ENCODE data around the gene IL10. TPM values are rescaled to one million over a fixed set of nuclear protein-coding genes. Genes with fewer than 3 reads are reported as not detected.

IL10 gene
- total and polyA plus RNA-seq, 4 donors = 2.7 to 12.6 (median 3.6) TPM

DNA sequence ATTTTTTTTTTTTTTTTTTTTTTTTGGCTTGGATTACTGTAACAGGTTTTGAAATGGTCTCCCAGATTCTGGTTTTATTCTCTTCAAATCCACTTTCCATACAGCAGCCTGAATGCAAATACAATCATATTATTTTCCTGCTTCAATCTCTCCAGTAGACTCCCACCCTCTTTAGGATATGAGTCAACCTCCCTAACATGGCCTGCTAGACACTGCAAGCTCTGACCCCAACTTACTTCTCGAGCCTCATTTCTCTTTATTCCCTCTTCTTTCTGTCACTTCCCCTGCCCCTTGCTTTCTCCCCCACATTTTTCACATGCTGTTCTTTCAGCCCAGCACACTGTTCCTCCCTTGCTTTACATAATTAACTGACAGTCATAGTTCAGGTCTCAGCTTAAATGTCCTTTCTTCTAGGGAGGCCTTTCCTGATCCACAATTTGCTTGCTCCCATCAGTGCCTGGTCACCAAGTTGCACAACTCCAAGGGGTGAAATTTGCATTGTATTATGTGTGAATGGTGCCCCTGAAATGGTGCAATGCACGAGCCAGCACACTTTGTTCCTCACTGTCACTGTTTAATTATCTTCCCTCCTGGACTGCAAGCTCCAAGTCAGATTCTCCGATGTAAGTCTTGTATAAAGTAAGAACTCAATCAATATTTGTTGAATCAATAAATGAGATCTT is 23.8 kb downstream of the IL10 start:
- no peak overlapping the region for H3K27ac ChIP-seq (ENCODE audit: low read depth in 1 of 2, low read length in 2 of 2)
- no peaks in the 10 kb centered on the region for H3K4me1 ChIP-seq (ENCODE audit: control insufficient read depth in 1 of 2, insufficient read depth in 2 of 2, low read length in 2 of 2)
- intact Hi-C loops (cut with DNase I) = no loop called here
- no peaks in the 10 kb centered on the region for H3K27me3 ChIP-seq (ENCODE audit: control insufficient read depth in 1 of 2, insufficient read depth in 2 of 2, low read length in 1 of 2)
- H3K9me3 ChIP-seq (ENCODE audit: control insufficient read depth, low read length) = no peaks in the 10 kb centered on the region
- DNase-seq = no peak
- 90 to 91% methylated on average over 3 of the region's 3 CpGs for WGBS, 2 donors
- no peaks in the 10 kb centered on the region for H3K36me3 ChIP-seq (ENCODE audit: control insufficient read depth in 1 of 2, insufficient read depth in 2 of 2, low read length in 1 of 2)
- no peak for ATAC-seq (ENCODE audit: low FRiP score)
- H3K4me3 ChIP-seq (ENCODE audit: low read length in 2 of 2) = no peak overlapping the region

DNA sequence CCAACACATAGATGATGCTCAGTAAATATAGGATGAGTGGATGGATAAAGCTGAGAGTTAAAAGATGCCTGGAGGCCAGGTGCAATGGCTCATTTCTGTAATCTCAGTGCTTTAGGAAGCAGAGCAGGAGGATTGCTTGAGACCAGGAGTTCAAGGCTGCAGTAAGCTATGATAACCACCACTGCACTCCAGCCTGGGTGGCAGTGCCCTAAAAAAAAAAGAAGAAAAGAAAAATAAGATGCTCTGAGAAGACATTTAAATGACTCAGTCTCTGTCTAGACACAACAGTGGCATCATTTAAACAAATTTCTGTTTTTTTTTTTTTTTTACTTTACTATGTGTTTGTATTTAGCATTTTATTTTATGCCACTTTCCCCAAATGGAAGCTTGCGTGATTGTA is 27.0 kb downstream of the IL10 start:
- 88 to 94% methylated on average over 1 of the region's 1 CpG for WGBS, 2 donors
- Histone ChIP-seq H3K4me3 (ENCODE audit: low read length in 2 of 2) (no peak overlapping the region), H3K9me3 (ENCODE audit: control insufficient read depth, low read length) (no peaks in the 10 kb centered on the region), H3K4me1 (ENCODE audit: control insufficient read depth in 1 of 2, insufficient read depth in 2 of 2, low read length in 2 of 2) (no peaks in the 10 kb centered on the region), H3K27ac (ENCODE audit: low read depth in 1 of 2, low read length in 2 of 2) (no peak overlapping the region), H3K36me3 (ENCODE audit: control insufficient read depth in 1 of 2, insufficient read depth in 2 of 2, low read length in 1 of 2) (no peaks in the 10 kb centered on the region), H3K27me3 (ENCODE audit: control insufficient read depth in 1 of 2, insufficient read depth in 2 of 2, low read length in 1 of 2) (no peaks in the 10 kb centered on the region)
- intact Hi-C loops (cut with DNase I) = no loop called here
- ATAC-seq (ENCODE audit: low FRiP score) = no peak
- no peak for DNase-seq

DNA sequence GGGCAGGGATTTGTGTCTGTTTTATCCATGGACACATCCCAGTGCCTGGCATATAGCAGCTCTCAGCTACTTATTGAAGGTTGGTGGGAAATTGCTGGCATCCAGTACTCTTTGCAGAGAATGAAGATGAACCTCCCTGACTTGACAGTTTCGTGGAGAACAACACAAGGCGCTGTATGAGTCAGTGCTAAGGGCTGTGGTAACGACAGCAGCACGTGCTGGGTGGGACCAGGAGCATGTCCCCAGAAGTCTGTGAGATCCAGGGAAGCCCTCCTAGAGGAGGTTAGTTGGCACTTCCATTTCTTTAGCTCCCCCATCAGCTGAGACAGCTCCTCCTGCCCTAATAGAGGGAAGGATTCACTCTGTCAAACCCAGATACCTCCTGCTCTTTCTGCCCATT is 27.6 kb downstream of the IL10 start:
- Histone ChIP-seq H3K27me3 (ENCODE audit: control insufficient read depth in 1 of 2, insufficient read depth in 2 of 2, low read length in 1 of 2) (no peaks in the 10 kb centered on the region), H3K36me3 (ENCODE audit: control insufficient read depth in 1 of 2, insufficient read depth in 2 of 2, low read length in 1 of 2) (no peaks in the 10 kb centered on the region), H3K4me3 (ENCODE audit: low read length in 2 of 2) (no peak overlapping the region), H3K9me3 (ENCODE audit: control insufficient read depth, low read length) (no peaks in the 10 kb centered on the region), H3K4me1 (ENCODE audit: control insufficient read depth in 1 of 2, insufficient read depth in 2 of 2, low read length in 2 of 2) (no peaks in the 10 kb centered on the region), H3K27ac (ENCODE audit: low read depth in 1 of 2, low read length in 2 of 2) (no peak overlapping the region)
- DNase-seq (no peak), ATAC-seq (ENCODE audit: low FRiP score) (no peak)
- intact Hi-C loops (cut with DNase I) = no loop called here
- 67 to 70% methylated on average over 4 of the region's 4 CpGs for WGBS, 2 donors

DNA sequence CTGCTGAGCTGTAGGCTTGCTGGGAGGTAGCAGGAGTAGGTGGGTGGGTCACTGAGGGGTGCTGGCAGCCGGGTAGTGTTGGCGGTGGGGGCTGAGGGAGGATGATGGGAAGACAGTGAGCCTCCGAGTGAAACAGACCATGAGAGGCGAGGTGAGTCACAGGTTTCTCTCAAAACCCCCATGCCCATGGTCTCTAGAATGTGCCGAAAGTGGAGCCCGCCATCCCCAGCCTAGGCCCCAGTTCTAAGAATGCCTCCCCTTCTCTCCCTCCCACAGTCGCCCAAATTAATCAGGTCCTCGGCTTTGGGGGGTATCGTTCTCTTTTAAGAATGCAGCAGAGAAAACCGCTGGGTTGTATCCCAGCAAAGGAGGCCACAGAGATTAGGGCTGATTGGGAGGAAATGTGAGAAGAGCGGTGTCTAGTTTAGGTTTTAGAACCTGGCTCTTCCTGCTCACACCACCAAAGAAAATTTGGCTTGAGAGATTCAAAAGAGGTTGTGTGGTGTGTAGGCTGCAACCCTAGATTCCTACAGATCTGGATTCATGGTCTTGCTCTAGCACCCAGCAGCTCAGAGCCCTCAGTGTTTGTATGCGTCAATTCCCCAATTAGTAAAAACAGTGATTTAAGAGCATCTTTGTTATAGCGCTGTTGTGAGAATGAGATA is 29.4 kb downstream of the IL10 start:
- no peaks in the 10 kb centered on the region for H3K9me3 ChIP-seq (ENCODE audit: control insufficient read depth, low read length)
- 74 to 75% methylated on average over 13 of the region's 13 CpGs for WGBS, 2 donors
- no peak overlapping the region for H3K4me3 ChIP-seq (ENCODE audit: low read length in 2 of 2)
- H3K27ac ChIP-seq (ENCODE audit: low read depth in 1 of 2, low read length in 2 of 2) = no peak overlapping the region
- DNase-seq (no peak), ATAC-seq (ENCODE audit: low FRiP score) (no peak)
- H3K27me3 ChIP-seq (ENCODE audit: control insufficient read depth in 1 of 2, insufficient read depth in 2 of 2, low read length in 1 of 2) = no peaks in the 10 kb centered on the region
- H3K36me3 ChIP-seq (ENCODE audit: control insufficient read depth in 1 of 2, insufficient read depth in 2 of 2, low read length in 1 of 2) = no peaks in the 10 kb centered on the region
- intact Hi-C loops (cut with DNase I) = no loop called here
- H3K4me1 ChIP-seq (ENCODE audit: control insufficient read depth in 1 of 2, insufficient read depth in 2 of 2, low read length in 2 of 2) = no peaks in the 10 kb centered on the region

DNA sequence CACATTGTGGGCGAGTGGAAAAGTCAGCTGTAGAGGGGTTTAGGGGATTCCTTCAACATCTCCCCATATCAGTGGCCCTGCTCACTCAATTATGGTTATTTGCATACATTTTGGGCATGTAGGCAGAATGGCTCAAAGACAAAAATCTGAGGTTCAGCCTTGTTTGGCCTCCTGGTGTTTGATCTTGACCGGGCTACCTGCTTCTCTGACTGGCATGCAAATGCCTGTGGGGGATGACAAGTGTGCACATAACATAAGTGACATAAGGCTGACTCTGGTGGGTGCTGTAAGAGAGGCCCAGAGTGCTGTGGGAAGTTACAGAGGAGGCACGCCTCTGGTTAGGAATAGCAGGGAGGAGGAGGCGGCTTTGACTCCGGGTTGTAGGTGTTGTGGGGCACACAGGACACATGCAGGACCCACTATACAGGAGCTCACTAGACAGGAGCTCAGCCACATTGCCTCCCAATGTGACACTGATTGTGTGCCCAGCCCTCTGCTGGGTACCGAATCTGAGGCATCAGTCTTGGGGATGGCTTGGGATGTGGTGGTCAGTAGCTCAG is 31.1 kb downstream of the IL10 start:
- H3K4me3 ChIP-seq (ENCODE audit: low read length in 2 of 2) = no peak overlapping the region
- H3K27me3 ChIP-seq (ENCODE audit: control insufficient read depth in 1 of 2, insufficient read depth in 2 of 2, low read length in 1 of 2) = no peaks in the 10 kb centered on the region
- ATAC-seq (ENCODE audit: low FRiP score) = no peak
- WGBS, 2 donors = 84 to 90% methylated on average over 6 of the region's 6 CpGs
- no peak overlapping the region for H3K27ac ChIP-seq (ENCODE audit: low read depth in 1 of 2, low read length in 2 of 2)
- no peaks in the 10 kb centered on the region for H3K4me1 ChIP-seq (ENCODE audit: control insufficient read depth in 1 of 2, insufficient read depth in 2 of 2, low read length in 2 of 2)
- no peaks in the 10 kb centered on the region for H3K36me3 ChIP-seq (ENCODE audit: control insufficient read depth in 1 of 2, insufficient read depth in 2 of 2, low read length in 1 of 2)
- DNase-seq = no peak
- no peaks in the 10 kb centered on the region for H3K9me3 ChIP-seq (ENCODE audit: control insufficient read depth, low read length)
- intact Hi-C loops (cut with DNase I) = no loop called here

DNA sequence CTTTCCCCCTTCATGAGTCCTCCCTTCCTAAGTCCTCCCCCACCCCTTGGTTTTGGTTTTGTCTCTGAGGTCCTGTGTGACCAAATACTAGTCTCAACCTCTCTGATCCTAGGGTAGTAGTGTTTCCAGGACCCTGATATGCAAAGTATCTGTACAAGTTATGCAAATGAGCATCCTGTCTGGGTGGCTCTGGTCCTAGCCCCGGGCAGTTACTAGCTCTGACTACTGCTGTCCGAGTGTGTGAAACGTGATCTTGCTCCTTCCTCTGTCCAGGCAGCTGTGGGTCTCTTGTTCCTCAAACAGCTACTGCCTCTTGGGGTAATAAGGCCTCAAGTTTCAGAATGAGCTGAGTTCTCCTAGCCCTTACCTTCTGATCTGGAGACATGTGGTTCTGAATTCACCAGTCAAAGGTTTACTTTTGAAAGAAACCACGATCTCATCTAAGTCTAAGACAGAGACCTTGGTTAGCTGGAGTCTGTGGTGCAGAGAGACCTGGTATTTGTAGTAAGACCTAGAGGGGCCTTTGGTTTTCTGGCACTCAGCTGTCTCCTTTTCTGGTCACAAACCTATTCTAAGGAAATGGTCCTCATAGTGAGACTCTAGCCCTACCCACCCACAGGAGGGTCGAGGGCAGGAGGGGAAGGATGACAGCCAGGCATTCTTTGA is 32.8 kb downstream of the IL10 start:
- ATAC-seq (ENCODE audit: low FRiP score) = no peak
- no peaks in the 10 kb centered on the region for H3K27me3 ChIP-seq (ENCODE audit: control insufficient read depth in 1 of 2, insufficient read depth in 2 of 2, low read length in 1 of 2)
- H3K4me1 ChIP-seq (ENCODE audit: control insufficient read depth in 1 of 2, insufficient read depth in 2 of 2, low read length in 2 of 2) = no peaks in the 10 kb centered on the region
- H3K27ac ChIP-seq (ENCODE audit: low read depth in 1 of 2, low read length in 2 of 2) = no peak overlapping the region
- DNase-seq = peak in 1 of 2 donors; percentile 65
- 38 to 43% methylated on average over 5 of the region's 5 CpGs for WGBS, 2 donors
- H3K4me3 ChIP-seq (ENCODE audit: low read length in 2 of 2) = no peak overlapping the region
- intact Hi-C loops (cut with DNase I) = loop anchor here in 1 of 2 donors (5.0 to 10.0 kb wide), 2 partner anchors 107 to 165 kb away; no protein-coding TSS in a partner anchor
- H3K9me3 ChIP-seq (ENCODE audit: control insufficient read depth, low read length) = no peaks in the 10 kb centered on the region
- no peaks in the 10 kb centered on the region for H3K36me3 ChIP-seq (ENCODE audit: control insufficient read depth in 1 of 2, insufficient read depth in 2 of 2, low read length in 1 of 2)

DNA sequence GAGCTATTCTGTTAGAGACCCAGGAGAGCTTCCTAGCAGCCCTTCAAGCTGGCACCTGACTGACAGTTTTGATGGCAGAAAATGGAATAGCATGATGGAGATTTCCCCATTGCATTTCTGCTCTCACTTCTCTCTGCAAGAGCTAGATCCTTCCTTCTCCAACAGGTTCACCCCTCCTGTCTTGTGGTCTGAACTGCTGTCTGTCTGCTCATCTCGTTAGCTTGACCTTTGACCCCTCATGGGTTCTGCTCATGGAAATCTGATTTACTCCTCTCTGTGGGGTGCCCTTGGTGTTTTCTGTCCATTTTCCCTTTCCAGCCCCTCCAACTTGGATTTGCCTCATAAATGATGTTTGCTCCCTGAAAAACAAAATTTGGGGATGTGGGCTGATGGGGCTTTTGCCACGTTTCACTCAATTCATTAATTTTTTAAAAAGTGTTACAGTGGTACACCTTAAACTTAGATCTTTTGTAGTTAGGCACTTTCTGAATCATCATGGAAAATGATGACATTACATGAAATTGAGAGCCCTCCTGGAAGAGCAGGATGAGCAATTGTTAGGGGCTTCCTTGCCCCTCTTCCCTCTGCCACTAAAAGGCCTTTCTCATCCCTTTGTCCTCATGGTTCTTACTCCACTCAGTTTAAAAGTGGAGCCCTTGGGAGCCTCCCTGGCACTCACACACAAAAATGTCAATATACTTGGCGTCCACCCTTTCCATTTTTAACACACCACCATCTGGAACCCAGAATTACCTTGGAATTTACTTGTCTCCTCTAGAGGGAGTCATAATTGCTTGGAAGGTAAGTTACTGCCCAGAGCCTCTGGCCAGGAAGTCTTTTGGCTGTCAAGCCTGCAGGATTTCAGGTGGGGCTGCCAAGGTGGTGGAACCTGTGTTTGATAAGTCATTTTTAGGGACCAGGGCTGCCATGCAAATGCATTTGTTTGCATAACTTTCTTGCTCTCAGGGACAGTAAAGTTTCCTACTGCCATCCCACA is 33.6 kb downstream of the IL10 start:
- H3K27me3 ChIP-seq (ENCODE audit: control insufficient read depth in 1 of 2, insufficient read depth in 2 of 2, low read length in 1 of 2) = no peaks in the 10 kb centered on the region
- H3K27ac ChIP-seq (ENCODE audit: low read depth in 1 of 2, low read length in 2 of 2) = no peak overlapping the region
- DNase-seq (no peak), ATAC-seq (ENCODE audit: low FRiP score) (no peak)
- H3K4me1 ChIP-seq (ENCODE audit: control insufficient read depth in 1 of 2, insufficient read depth in 2 of 2, low read length in 2 of 2) = no peaks in the 10 kb centered on the region
- H3K4me3 ChIP-seq (ENCODE audit: low read length in 2 of 2) = no peak overlapping the region
- 55 to 58% methylated on average over 3 of the region's 3 CpGs for WGBS, 2 donors
- H3K36me3 ChIP-seq (ENCODE audit: control insufficient read depth in 1 of 2, insufficient read depth in 2 of 2, low read length in 1 of 2) = no peaks in the 10 kb centered on the region
- intact Hi-C loops (cut with DNase I) = loop anchor here in 1 of 2 donors (5.0 to 10.0 kb wide), 2 partner anchors 106 to 166 kb away; no protein-coding TSS in a partner anchor
- H3K9me3 ChIP-seq (ENCODE audit: control insufficient read depth, low read length) = no peaks in the 10 kb centered on the region

DNA sequence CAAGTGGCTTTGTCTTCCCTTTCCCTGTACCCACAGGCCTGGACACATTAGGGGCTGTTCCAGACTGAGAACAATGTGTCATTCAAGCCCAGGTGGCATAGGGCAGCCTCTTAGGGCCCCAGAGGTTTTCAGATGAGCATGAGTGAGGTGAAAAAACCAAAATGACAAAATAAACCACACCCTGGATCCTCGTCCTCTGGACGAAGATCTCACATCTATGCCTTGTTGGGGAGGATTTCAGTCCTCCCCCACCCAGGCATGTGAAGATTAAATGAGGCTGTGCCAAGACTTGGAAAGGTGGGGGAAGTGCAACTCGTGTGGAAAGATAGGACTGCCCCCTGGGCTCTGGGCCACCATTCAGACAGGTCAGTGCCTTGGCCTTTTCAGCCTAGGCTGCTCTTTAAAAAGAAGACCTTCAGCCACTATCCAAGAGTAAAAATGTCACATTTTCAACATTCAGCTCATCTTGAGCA is 34.5 kb downstream of the IL10 start:
- ATAC-seq (ENCODE audit: low FRiP score) (no peak), DNase-seq (no peak)
- Histone ChIP-seq H3K36me3 (ENCODE audit: control insufficient read depth in 1 of 2, insufficient read depth in 2 of 2, low read length in 1 of 2) (peaks cover 0 to 3% of the 10 kb centered on the region in 2 donors), H3K4me1 (ENCODE audit: control insufficient read depth in 1 of 2, insufficient read depth in 2 of 2, low read length in 2 of 2) (no peaks in the 10 kb centered on the region), H3K4me3 (ENCODE audit: low read length in 2 of 2) (no peak overlapping the region), H3K9me3 (ENCODE audit: control insufficient read depth, low read length) (no peaks in the 10 kb centered on the region), H3K27ac (ENCODE audit: low read depth in 1 of 2, low read length in 2 of 2) (no peak overlapping the region), H3K27me3 (ENCODE audit: control insufficient read depth in 1 of 2, insufficient read depth in 2 of 2, low read length in 1 of 2) (no peaks in the 10 kb centered on the region)
- intact Hi-C loops (cut with DNase I) = loop anchor here in 1 of 2 donors (5.0 to 10.0 kb wide), 2 partner anchors 105 to 167 kb away; no protein-coding TSS in a partner anchor
- 43 to 53% methylated on average over 3 of the region's 3 CpGs for WGBS, 2 donors
